Stimulated activated CD4-positive, alpha-beta T cell treated with anti-CD3 and anti-CD28 coated beads, Interleukin-1b, Interleukin-23, amount 100 ng/mL, for 24 hours (primary cell): Measurements from ENCODE around the gene MLLT3.
A peak's percentile ranks its signal among the peaks of the same experiment; 100 is the strongest.

Experiments
- DNase-seq, 4 experiments: peaks; one replicate each; pipeline ENCODE4 v3.0.0-alpha.2; 2020; ENCODE audit warnings: low read depth in 4 of 4, low spot score in 1 of 4

Gene MLLT3

DNA sequence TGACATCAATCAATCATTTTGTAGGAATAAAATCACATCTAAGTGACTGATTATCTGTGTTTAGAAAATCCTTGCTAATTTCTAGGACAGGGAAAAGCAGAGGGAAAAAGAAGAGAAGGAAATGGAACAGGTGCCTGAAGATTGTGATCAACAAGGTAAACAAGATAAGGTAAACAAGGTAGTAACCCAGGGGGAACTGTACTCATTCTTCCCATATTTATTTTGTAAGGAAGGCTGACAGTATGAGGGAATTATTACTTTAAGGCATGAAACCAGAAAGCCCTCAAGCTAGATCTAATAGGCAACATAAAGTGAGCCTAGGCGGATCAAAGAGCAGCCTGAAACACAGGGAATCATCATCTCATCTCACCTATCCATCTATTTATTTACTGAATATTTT is 231.1 kb downstream of the MLLT3 start:
- DNase-seq, result no peak

DNA sequence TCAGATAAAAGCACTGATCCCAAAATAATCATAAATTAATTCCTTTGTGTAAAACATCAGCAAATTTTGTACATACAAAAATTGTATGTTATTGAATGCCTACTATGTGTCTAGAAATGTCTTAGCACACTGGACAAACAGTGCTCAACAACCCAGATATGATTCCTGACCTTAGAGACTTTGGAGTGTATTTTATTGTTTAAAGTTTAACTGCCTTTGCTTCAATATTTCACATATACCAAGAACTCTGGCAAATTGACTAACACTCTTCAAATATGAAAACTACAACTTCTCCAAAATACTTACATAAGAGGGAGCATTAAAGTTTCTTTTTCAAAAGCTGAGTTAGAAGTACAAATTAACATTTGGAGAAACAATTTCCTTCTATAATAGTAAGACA is 231.9 kb downstream of the MLLT3 start:
- DNase-seq, result no peak

DNA sequence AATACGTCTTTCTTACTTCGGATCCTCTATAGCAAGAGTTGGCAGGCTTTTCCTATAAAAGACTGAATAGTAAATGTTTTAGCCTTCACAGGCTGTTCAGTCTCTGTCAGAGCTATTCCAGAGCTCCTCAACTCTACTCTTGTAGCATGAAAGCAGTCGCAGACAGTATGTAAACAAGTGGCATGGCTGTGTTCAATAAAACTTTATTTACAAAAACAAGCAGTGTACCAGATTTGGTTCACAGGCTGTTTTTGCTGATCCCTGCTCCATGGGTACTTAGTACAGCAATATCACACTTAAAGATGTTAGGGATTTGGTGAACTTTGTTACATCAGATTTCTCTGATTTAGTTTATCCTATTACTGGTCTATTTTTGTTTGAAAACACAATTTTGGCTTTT is 235.2 kb downstream of the MLLT3 start:
- no peak for DNase-seq

DNA sequence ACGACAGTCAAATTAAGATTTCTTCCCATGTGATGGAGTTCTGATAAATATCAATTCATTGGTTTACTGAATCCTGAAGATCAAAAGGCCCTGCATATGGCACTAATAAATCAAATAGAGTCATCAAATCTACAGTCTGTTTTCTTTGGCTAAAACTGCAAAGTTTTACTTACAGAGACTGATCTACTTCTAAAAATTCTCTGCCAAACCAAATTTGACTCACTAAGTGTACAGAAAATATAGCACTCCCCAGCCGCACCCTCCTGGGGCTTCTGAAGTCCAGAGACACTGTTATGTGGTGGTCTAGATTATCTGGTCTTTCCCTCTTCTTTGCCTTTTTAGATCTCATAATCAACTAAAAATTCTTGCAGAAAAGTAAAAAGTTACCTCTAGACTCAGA is 237.7 kb downstream of the MLLT3 start:
- no peak for DNase-seq

DNA sequence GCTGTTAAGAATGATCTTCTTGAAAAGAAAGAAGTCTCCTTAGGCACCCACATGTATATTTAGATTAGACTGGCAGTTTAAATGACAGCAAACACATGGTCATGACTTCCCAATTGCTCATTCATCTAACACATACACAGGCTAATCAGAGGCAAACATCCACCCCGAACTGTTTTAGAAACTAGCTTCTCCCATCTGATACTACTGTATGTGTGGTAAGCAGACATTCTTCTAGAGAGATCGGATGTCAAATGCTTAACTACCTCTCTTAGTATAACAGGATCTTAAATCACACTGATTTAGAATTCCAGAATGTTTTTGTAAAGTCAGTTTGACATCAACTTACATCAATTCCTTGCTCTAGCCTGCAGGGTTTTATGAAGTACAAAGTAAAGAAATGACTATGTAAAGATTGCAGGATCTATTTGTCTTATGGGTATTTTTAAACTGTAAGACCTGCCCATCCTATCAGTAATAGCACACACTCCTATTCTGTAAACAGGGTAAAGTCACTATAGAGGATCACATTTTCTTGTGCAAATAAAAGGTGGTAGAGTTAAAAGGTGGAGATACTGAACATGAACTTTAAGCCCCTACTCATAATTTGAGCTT is 239.7 kb downstream of the MLLT3 start:
- DNase-seq, result no peak

DNA sequence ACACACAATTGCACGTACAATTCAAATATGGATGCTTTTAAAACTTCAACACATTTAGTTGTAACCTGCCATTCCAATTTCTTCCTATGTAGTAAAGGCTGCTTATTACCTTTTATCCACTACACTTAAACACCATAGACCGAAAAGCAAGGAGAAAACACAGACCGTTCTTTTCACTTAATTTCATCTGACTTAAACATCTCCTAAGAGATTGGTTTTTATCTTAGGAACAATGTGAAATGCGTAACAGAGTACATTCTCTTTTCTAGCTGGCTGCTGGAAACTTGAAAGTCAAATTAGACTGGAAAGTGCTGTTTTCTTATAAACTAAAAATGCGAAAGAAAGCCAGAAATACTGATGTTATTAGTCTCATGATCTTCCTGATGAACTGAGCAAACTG is 241.8 kb downstream of the MLLT3 start:
- no peak for DNase-seq

DNA sequence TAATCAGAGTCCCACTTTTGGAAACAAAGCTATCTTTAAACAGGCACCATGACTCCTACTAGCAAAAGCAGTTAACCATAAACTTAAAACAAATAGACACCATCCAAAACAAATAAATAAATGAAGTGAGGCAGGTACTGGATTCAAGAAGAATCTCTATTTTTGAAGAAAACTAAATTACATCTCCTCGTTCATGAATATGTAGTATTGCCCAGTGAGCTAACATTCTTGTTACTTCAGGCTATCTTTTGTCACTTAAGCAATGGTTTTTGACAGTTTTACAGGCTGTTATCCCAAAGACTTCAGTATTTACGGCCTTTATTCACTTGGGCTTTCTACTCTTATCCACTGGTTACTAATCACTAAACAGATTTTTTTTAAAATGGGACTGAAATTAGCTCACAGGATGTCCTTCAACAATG is 242.5 kb downstream of the MLLT3 start:
- no peak for DNase-seq

DNA sequence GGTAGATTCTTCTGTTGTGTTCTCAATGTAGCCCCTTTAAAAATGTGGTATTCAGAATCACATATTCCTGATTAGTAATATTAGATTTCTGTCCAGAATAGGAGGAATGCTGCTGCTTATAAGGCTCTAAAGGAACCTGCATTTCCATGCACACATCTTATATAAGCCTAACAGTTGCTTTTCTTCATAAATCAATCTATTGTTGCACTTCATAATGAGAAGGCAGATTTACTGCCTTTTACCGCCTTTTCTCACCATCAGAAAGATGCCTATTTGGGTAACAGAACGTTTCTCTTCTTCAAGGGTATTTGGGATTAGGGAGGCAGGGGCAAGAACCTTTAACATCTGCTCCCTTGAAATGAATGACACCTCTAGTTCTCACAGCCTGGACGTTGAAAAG is 243.4 kb downstream of the MLLT3 start:
- no peak for DNase-seq

DNA sequence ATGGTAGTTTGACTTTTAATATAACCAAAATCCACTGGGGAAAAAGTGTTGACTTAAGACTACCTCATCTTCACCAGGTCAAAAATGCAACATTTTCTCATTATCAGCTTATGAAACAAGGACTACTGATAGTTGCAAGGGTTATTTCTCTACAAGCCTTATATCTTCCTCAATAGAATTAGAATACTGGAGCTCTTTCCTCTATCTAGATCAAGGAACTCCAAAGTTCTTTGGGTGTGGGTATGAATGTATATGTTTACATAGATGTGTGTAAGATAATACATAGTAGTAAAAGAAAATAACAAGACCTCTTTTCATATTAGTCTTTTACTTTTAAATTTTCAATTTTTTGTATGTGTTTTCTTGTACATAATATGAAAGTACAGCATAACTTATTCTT is 244.5 kb downstream of the MLLT3 start:
- DNase-seq, result no peak

DNA sequence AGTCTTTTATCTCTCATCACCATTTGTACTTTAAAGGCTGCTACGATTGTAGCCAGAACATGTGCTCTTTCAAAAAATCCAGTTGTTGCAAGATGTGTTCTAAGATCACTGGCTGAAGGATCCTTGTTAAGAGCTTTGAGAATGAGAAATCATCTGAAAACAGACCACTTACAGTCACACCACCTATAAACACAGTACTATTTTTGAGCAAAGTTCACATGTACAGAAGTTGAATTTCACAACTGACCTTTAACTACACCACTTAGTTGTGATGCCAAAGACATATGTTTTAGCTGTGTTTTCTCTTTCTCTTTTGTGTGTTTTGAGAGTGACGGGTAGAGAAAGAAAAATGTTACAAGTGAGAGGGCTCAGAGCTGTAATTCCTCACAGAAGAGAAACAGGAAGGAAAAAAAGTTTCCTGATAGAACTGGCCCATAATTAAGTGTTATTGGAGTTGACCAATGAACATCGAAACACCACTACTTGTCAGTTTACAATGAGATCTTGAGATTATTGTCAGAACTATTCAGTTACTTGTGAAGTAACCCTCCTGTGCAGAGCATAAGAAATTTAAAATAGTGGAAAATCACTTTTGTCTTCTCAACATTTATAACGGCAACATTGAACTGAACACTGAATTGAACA is 245.4 kb downstream of the MLLT3 start:
- DNase-seq, result no peak

DNA sequence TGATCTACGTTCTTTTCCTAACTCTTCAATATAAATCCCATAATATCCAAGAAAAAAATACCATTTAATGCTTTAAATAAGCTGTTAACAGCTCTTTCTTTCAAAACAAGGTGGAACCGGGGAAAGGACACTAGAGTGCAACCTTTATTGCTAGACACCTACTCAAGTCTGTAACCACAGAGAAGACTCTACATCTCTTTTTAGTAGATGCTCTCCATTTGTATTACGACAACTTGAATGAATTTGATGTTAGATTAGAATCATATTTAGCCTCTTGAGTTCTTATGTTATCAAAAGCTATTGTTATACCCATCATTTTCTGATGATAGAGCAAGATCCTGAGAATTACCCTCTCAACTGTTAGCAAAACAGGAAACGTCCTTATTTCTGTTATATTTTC is 246.3 kb downstream of the MLLT3 start:
- DNase-seq, result no peak

DNA sequence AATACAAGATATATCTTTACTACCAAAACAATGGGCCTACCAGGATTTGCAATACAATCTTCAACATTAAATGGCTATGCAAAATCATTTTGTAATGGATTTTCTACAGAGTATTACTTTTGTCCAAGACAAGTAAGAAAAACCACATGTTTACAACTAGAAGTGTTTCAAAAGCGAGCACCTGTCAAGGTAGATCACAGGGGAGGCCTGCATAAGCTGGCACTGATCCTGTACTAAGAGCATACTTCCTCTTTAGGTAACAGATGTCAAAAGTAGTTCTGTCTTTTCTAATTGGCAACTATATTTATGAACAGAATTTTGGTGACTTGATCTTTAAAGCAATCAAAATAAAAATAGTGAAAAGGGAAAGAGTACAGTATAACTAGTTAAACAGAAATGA is 249.0 kb downstream of the MLLT3 start:
- DNase-seq, result no peak

DNA sequence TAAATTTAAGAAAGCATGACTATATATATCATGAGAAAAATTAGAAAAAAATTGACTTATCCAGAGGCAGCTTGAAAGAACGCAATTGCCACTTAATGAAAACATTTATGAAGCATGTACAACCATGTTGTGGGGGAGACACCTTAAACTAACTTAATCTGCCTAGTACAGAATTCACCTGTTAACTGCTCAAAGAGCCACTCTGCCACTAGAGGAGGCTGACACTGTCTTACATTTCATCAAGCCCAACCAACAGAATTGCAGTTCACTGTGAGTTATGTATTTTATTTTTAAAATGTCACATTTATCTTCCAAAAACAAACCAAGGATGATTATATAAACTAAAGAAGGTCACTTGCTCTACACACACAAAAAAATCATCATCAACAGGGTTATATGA is 252.9 kb downstream of the MLLT3 start:
- DNase-seq, result no peak

DNA sequence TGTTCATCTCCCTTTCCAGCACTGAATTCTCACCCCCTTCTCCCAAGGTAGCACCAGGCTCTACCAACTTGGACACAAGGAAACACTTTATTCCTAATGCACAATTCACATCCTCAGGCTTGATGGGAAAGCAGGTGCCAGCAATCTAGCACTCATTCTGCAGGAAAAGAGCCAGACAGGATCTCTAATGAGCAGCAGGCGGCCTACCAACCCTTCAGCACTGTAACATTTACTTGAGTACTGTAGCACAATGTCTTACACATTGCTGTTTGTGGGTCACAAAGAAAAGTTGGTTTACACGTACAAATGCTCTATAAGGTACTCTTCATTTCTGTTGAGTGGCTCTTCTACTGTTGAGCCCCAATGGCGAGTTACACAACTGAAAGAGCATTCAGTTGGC is 254.4 kb downstream of the MLLT3 start:
- no peak for DNase-seq

DNA sequence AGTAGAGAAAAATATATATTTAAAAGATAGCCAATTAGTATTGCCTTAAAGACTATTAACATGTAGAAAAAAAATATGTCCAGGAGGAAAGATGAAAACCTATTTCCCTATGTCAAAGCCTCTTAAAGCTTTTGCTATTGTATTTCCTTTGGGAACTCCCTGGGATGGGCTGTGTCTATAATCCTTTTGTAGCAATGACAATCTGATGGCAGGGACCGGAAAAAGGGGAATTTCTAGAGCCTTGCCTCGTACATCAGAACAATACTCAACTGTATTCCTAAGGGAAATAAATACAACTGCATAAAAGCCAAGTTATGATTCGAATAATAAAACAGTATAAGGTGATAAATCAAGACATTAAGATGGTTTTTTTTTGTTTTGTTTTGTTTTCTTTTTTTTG is 257.3 kb downstream of the MLLT3 start:
- DNase-seq, result no peak

DNA sequence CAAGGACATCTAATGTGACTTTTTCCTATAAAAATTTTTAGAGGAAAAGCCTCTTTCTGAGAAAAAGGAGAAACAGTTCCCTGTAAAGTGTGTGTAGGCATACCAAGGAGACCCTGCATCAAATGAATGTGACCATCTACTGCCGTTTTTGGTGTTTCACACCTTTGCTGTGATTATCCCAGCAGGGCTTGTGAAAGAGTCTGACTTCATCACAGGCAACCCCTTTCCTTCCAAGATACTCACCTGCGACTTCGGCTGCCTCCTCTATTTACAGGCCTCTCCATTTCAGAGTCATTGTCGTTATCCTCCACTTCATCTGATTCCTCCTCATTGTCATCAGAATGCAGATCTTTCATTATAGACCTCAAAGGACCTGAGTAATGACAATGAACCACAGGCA is 259.1 kb downstream of the MLLT3 start:
- no peak for DNase-seq

DNA sequence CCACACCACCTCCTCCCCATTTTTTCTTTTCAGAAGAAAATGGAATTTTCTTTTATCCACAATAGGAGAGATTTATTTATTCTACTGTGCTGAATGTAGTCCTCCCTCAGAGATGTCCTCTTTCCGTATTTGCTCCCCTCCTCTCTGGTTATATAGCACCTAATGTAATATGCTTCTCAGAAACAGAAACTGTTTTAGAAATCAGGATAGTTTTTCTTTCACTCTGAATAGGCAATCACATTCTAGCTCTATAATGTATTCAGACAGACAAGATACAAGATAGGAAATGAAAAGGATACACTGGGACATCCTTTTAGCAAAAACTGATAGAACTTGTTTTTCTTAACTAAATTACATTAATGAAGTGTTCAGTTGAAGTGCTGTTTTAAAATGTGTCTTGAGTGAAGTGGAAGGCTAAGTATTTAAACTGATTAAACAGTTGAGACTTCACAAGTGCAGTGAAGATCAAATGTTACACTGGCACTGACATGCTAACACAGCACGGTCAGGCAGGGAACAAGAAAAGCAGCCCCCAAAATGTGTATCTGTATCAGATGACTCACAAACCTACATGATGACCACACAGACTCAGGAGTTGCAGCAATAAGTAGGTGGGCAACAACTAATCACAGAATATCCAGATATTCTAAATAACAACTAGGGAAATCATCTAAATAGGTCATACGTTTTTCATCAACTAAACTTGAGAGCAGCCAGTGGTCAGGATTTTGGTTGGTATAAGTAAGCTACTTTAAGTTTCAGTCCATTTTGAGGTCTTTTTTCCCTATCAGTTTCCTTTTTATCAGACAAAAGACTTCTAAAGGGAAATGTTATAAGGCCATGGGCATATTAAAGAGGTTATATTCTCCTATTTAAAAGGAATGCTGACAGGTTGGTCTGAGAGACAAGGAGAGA is 260.4 kb downstream of the MLLT3 start:
- no peak for DNase-seq

DNA sequence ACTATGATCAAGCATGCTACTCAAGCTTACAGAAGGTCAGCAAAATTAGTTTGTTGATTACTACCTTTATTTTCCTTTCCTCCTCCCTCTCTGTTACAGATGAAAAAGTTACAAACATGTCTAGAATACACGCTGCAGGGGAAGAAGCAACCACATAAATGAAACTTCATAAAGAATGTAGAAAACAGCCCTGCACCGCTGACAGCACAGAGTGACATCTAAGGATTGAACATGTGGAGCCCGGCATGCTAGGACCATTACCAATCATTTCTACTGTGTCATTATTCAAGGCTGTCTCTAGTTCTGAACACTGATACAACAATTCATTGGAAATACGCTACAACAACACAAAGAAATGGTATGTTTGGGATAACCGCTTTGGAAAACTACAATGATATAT is 261.1 kb downstream of the MLLT3 start:
- DNase-seq, result no peak

DNA sequence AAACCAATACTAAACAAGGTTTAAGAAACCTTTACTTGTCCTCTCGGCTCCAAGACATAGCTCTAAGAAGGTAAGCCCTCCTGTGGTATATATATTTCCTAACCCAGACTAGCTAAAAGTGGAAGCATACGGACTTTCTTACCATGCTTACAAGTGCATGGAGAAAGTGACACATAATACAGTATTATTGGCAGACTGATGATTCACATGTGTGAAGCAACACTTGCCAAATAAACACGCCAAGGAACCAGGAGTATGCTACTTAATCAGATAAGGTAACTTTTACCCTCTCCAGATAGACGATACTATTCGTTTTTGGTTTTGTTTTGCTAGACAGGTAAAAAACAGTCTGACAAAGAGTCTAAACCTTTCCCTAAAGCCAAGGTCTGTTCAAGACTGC is 264.1 kb downstream of the MLLT3 start:
- no peak for DNase-seq

DNA sequence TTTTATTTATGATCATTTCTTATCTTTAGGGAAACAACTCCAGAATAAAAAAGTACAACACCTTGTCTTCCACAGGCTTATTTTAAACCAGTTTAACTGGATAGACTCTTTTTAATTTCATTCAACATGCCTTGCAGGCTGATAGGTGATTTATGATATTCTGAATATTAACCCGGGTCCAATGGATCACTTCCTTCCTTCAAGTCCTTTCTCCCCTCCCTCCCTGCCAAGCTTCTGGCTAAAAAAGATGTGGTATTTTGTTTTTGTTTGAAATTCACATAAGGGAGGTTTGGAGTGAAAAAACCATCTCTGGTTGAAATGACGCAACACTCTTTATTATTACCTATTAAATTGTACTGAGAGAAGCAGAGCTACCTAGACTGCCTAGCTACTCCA is 265.3 kb downstream of the MLLT3 start:
- DNase-seq, result no peak

DNA sequence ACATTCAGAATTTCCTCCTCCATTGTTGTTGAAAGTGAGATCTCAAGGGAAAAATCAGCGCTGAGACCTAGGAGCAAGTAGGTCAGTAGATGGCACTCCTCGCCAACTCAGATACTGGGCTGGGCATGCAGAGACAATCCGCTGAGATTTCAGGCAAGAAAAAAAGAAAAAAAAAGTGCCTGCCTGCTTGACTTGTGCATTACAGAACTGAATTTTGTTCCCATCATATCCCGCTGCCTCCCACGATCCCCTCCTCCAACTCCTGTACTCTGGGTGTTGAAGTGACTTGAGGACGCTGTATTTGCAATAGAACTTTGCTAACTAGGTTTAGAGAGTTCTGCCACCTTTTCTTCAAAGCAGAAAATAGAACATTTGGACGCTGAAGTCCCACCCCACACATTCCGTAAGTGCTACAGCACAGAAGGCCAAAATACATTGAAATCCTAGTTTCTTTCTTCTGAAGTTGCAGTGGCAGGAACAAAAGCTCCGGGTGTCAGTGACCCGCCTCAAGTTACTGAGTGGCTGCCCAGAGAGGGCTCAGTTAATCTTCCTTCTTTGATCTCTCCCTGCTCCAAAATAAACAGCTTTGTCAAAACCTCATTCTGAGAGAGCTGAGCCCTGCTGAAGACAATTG is 265.8 kb downstream of the MLLT3 start:
- DNase-seq, result peak; percentile 10 to 32 (median 18)

DNA sequence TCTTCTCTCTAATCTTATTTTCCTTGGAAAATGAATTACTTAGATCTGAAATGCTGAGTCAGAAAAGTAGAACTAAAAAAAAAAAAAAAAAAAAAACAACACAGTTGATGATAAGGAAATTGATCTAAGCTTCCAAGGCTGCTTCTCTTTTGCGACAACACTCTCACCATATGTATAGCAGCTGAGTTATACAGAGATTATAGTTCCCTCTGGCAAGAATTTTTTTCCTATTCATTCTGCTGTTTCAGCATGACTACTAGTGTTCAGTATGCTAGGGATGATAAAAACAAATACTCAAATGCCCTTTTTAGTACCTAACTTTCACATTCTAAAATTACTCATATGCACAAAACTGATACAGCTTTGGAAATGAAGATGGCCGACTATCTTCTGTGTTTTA is 267.3 kb downstream of the MLLT3 start:
- no peak for DNase-seq
